Measurements from ENCODE around the gene CTDSP1.

DNA sequence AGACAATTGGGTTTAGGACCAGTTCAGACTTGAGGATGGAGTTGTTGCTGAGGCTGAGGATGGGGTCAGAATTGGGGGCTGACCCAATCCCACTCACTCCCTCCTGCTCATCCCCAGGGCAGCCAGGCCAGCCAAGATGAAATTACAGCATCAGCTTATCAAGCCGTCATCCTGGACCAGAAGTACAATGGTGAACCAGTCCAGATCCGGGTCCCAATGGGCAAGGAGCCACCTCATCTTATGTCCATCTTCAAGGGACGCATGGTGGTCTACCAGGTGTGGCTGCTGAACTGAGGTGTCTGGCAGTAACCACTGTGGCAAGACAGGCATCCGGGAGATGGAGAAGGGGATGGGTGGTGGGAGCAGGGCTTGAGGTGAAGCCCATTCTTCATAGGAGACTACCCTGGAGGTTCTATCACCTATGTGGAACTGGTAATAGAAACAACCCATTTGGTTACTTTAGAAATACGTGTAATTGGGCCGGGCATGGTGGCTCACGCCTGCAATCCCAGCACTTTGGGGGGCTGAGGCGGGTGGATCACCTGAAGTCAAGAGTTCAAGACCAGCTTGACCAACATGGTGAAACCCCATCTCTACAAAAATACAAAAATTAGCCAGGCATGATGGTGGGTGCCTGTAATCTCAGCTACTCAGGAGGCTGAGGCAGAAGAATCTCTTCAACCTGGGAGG, 33.2 kb downstream of the CTDSP1 start:
- TF ChIP-seq CTCF (IDR thresholded peaks at IDR 0.05; ENCODE audit: poor library complexity): no peak
- no peak for TF ChIP-seq EZH2 (IDR thresholded peaks at IDR 0.05; ENCODE audit: borderline replicate concordance)

All from hepatocyte (in vitro differentiated cells).